PFSK-1 (cell line): ENCODE measurements around the gene TSPAN14.

Experiments
- FOXP2 ChIP-seq: optimal IDR thresholded peaks from 2 replicates; pipeline ENCODE3; 2011; ENCODE audit warnings: borderline replicate concordance, control low read depth, inconsistent platforms; ENCODE audit not compliant: insufficient read depth; ENCODE audit errors: extremely low read length, extremely low read depth
- POLR2AphosphoS5 ChIP-seq: IDR thresholded peaks from 2 replicates; pipeline ENCODE4 v1.6.1; 2012; ENCODE audit warnings: low read depth, mild to moderate bottlenecking, control low read depth, low read length, moderate library complexity
- REST ChIP-seq, 2 experiments: IDR thresholded peaks; 2 replicates each; pipeline versions ENCODE4 v1.6.1 to v1.8.0; 2011 to 2012; ENCODE audit warnings: low read depth in 2 of 2, low read length in 2 of 2, control low read depth in 1 of 2, inconsistent platforms in 1 of 2, mild to moderate bottlenecking in 1 of 2, moderate library complexity in 1 of 2; ENCODE audit not compliant: insufficient read depth in 1 of 2
- SIN3A ChIP-seq: IDR thresholded peaks from 2 replicates; pipeline ENCODE4 v1.6.1; 2012; ENCODE audit warnings: mild to moderate bottlenecking, low read length, moderate library complexity, borderline replicate concordance; ENCODE audit not compliant: insufficient read depth
- TAF1 ChIP-seq: IDR thresholded peaks from 2 replicates; pipeline ENCODE4 v1.6.1; 2012; ENCODE audit warnings: low read length, control low read depth, borderline replicate concordance; ENCODE audit not compliant: insufficient read depth

The TSPAN14 gene

GRCh38 chr10:80540136-80540535 is 86.0 kb downstream of the TSPAN14 start:
- TF ChIP-seq FOXP2 = no peak
- no peak for TF ChIP-seq POLR2AphosphoS5
- no peak for TF ChIP-seq TAF1
- TF ChIP-seq SIN3A = no peak
- no peak for TF ChIP-seq REST (IDR thresholded peaks at IDR 0.05; ENCODE audit: insufficient read depth in 1 of 2, low read depth in 2 of 2, low read length in 2 of 2)

- TF ChIP-seq TAF1 (no peak), FOXP2 (no peak), REST (IDR thresholded peaks at IDR 0.05; ENCODE audit: insufficient read depth in 1 of 2, low read depth in 2 of 2, low read length in 2 of 2) (no peak), SIN3A (no peak), POLR2AphosphoS5 (no peak)
Measured at GRCh38 chr10:80540618-80540980, 86.5 kb downstream of the TSPAN14 start.

- TF ChIP-seq REST (IDR thresholded peaks at IDR 0.05; ENCODE audit: insufficient read depth in 1 of 2, low read depth in 2 of 2, low read length in 2 of 2) (no peak), POLR2AphosphoS5 (no peak), TAF1 (no peak), FOXP2 (no peak), SIN3A (no peak)
Measured at GRCh38 chr10:80540981-80541750, 87.1 kb downstream of the TSPAN14 start.

GRCh38 chr10:80542053-80542452 is 87.9 kb downstream of the TSPAN14 start:
- TF ChIP-seq POLR2AphosphoS5 (no peak), FOXP2 (no peak), REST (IDR thresholded peaks at IDR 0.05; ENCODE audit: insufficient read depth in 1 of 2, low read depth in 2 of 2, low read length in 2 of 2) (no peak), SIN3A (no peak)

GRCh38 chr10:80542652-80543318 is 88.7 kb downstream of the TSPAN14 start:
- TF ChIP-seq TAF1 (no peak), FOXP2 (no peak), REST (IDR thresholded peaks at IDR 0.05; ENCODE audit: insufficient read depth in 1 of 2, low read depth in 2 of 2, low read length in 2 of 2) (no peak), POLR2AphosphoS5 (no peak), SIN3A (no peak)
